Superior temporal gyrus (tissue), 1 donor: ENCODE results near the gene WNT7A.
"Not testable (repeated sequence)": the region's sequence is repeated elsewhere in the genome, so short reads cannot be mapped to it uniquely, and the experiment has no call there.

ENCODE experiments used
- DNase-seq: peaks from one replicate; pipeline ENCODE4 v3.0.0-alpha.2; 2016; ENCODE audit errors: extremely low spot score

WNT7A gene

GRCh38 chr3:13879946-13880810, at the start of gene WNT7A:
TSS of gene WNT7A (minus strand) at chr3:13880071. CDS start at chr3:13879816, 255 bp downstream.
- DNase-seq: no peak

GRCh38 chr3:13928741-13929140, 48.9 kb upstream of the WNT7A start:
- DNase-seq: not testable (repeated sequence)

GRCh38 chr3:13927295-13927694, 47.4 kb upstream of the WNT7A start:
- DNase-seq: no peak

GRCh38 chr3:13916375-13916774, 36.5 kb upstream of the WNT7A start:
- no peak for DNase-seq

- no peak for DNase-seq
Observed at GRCh38 chr3:13902648-13903238, 22.9 kb upstream of the WNT7A start.

GRCh38 chr3:13901935-13902584, 22.2 kb upstream of the WNT7A start:
- no peak for DNase-seq

GRCh38 chr3:13898346-13898745, 18.5 kb upstream of the WNT7A start:
- DNase-seq: no peak

- peak; percentile 83 for DNase-seq
Observed at GRCh38 chr3:13896473-13897154, 16.7 kb upstream of the WNT7A start.

GRCh38 chr3:13895155-13896105, 15.6 kb upstream of the WNT7A start:
- DNase-seq: peak; percentile 90

- no peak for DNase-seq
Observed at GRCh38 chr3:13894807-13895154, 14.9 kb upstream of the WNT7A start.

GRCh38 chr3:13894096-13894806, 14.4 kb upstream of the WNT7A start:
- DNase-seq: no peak

GRCh38 chr3:13892304-13892703, 12.4 kb upstream of the WNT7A start:
- DNase-seq: no peak

- no peak for DNase-seq
Observed at GRCh38 chr3:13891492-13892073, 11.7 kb upstream of the WNT7A start.

- no peak for DNase-seq
Observed at GRCh38 chr3:13891017-13891392, 11.1 kb upstream of the WNT7A start.

GRCh38 chr3:13890377-13891016, 10.6 kb upstream of the WNT7A start:
- DNase-seq: no peak

GRCh38 chr3:13888576-13888975, 8.7 kb upstream of the WNT7A start:
- no peak for DNase-seq

GRCh38 chr3:13887495-13888300, 7.8 kb upstream of the WNT7A start:
- no peak for DNase-seq

GRCh38 chr3:13886593-13887129, 6.8 kb upstream of the WNT7A start:
- no peak for DNase-seq

GRCh38 chr3:13885704-13886010, 5.8 kb upstream of the WNT7A start:
- DNase-seq: no peak
